K562 (cell line): Measurements from ENCODE around the gene C4BPB. TPM values are rescaled to one million over a fixed set of nuclear protein-coding genes. Genes with fewer than 3 reads are reported as not detected.

Source experiments
- ADNP ChIP-seq: fragments of 200-800 bp; sonication (Bioruptor generic); IDR thresholded peaks from 2 replicates; pipeline ENCODE4 v1.6.1; 2016; ENCODE audit warnings: missing genetic modification characterization, missing compliant biosample characterization
- BRCA1 ChIP-seq, 2 experiments: fragments of 450-650 bp in 1 of 2; sonication (generic) in 1 of 2; formaldehyde crosslinking in 1 of 2; IDR thresholded peaks; 2 replicates each; pipeline versions ENCODE4 v1.5.0 to v1.6.1; 2017 to 2020; ENCODE audit warnings: mild to moderate bottlenecking in 1 of 2, missing genetic modification reagents in 1 of 2
- CBFA2T3 ChIP-seq: fragments of 450-650 bp; IDR thresholded peaks from 2 replicates; pipeline ENCODE4 v1.6.1; 2017
- GABPB1 ChIP-seq: sonication (generic); formaldehyde crosslinking; IDR thresholded peaks from 2 replicates; pipeline ENCODE4 v1.8.0; 2022; ENCODE audit warnings: mild to moderate bottlenecking, missing genetic modification reagents
- GATA2 ChIP-seq: sonication (generic); formaldehyde crosslinking; IDR thresholded peaks from 2 replicates; pipeline ENCODE4 v1.4.0; 2020; ENCODE audit warnings: mild to moderate bottlenecking, missing genetic modification reagents
- MCM3 ChIP-seq: fragments of 450-650 bp; IDR thresholded peaks from 2 replicates; pipeline ENCODE4 v1.6.1; 2016
- MTA1 ChIP-seq: fragments of 450-650 bp; IDR thresholded peaks from 2 replicates; pipeline ENCODE4 v1.6.1; 2017; ENCODE audit warnings: borderline replicate concordance
- SAFB2 ChIP-seq: fragments of 200-400 bp; formaldehyde crosslinking; IDR thresholded peaks from 2 replicates; pipeline ENCODE4 v1.6.1; 2018; ENCODE audit warnings: borderline replicate concordance, low read length, low read depth, moderate library complexity; ENCODE audit not compliant: severe bottlenecking
- TEAD1 ChIP-seq, 2 experiments: fragments of 450-650 bp in 1 of 2; sonication (generic) in 1 of 2; formaldehyde crosslinking; IDR thresholded peaks; 2 replicates each; pipeline versions ENCODE4 v1.4.0 to v1.8.0; 2020 to 2022; ENCODE audit warnings: mild to moderate bottlenecking in 2 of 2, missing genetic modification reagents in 1 of 2
- THRAP3 ChIP-seq: fragments of 450-650 bp; IDR thresholded peaks from 2 replicates; pipeline ENCODE4 v1.6.1; 2016; ENCODE audit warnings: mild to moderate bottlenecking, inconsistent platforms, borderline replicate concordance
- WHSC1 ChIP-seq: IDR thresholded peaks from one replicate; pipeline ENCODE4 v1.6.1; 2012; ENCODE audit warnings: low read length, control low read depth, inconsistent platforms
- ZNF408 ChIP-seq: fragments of 250-450 bp; sonication (Bioruptor Pico); IDR thresholded peaks from 2 replicates; pipeline ENCODE4 v1.4.0; 2020; ENCODE audit warnings: low read depth, mild to moderate bottlenecking, moderate library complexity
- ZNF77 ChIP-seq: fragments of 250-450 bp; sonication (Bioruptor Pico); IDR thresholded peaks from 2 replicates; pipeline ENCODE4 v1.5.0; 2020
- polyA plus RNA-seq, 8 experiments: library from polyadenylated mRNA; depleted of rRNA in 4 of 8; stranded (reverse) in 5 of 8; unstranded in 3 of 8; fragments of >200 nt; fragmentation: Nextera tagmentation in 2 of 8; fragmentation: Illumina TruSeq in 1 of 8; extraction: Ambion mirVana in 2 of 8; extraction: Trizol in 1 of 8; gene quantifications; 2 replicates each; pipeline versions ENCODE4 v1.2.1 to v1.2.3, GENCODE V29; 2011 to 2014; ENCODE audit warnings: inconsistent platforms in 1 of 8, missing spikeins in 1 of 8
- total RNA-seq, 7 experiments: library from RNA; depleted of rRNA in 6 of 7; stranded (reverse); fragments of >200 nt in 6 of 7; fragmentation: Illumina TruSeq in 2 of 7; extraction: Trizol in 2 of 7; gene quantifications; 2 replicates each; pipeline versions ENCODE4 v1.2.1 to v1.2.3, GENCODE V29; 2011 to 2021; ENCODE audit warnings: low replicate concordance in 1 of 7
- TF ChIP-seq, protein P1 (sequence below): sonication (generic); formaldehyde crosslinking; IDR thresholded peaks from 2 replicates; pipeline ENCODE4 v1.8.1; 2023; ENCODE audit warnings: missing genetic modification reagents, mild to moderate bottlenecking, borderline replicate concordance
- TF ChIP-seq, protein P2 (sequence below): fragments of 450-650 bp; IDR thresholded peaks from 2 replicates; pipeline ENCODE4 v1.6.1; 2017; ENCODE audit warnings: antibody characterized with exemption, mild to moderate bottlenecking
- TF ChIP-seq, protein P3 (sequence below): fragments of 450-650 bp; formaldehyde crosslinking; conservative IDR thresholded peaks from 2 replicates; pipeline ENCODE4 v1.4.0; 2022; ENCODE audit warnings: mild to moderate bottlenecking, missing genetic modification characterization

Gene C4BPB
- total and polyA plus RNA-seq, 9 of the 15 experiments (the other 6 are each of a cell fraction or from before 2014, with no cell fraction given): not detected

DNA sequence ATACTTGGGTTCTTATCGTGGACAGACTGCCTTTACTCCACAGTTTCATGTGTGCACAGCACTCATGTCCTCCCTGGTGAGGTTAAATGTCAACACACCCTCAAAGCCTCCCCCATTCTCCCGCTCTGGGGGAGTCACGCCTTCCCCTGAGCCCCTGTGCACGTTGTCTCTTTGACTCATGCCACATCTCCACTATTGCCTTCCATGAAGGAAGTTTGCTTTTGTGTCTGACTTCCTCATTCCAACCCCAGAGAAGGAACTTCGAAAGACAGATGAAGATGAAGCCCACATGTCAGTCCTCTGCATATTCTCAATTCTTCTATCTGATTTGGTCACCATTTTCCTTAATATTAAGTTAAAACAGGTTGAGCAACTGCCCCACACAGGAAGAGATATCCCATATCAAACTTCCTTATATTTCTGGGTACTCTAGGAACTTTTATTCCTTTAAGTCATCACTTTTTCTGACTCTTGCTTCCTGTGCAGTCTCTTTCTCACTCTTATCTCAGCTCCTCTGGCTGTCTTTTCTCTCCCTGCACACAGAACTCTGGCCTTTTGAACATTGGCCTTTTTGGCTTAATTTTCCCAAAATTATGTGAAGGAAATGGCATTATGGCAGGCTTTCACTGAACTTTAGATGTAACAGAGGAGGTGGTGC, 56.9 kb downstream of the C4BPB start (continued):
- TF ChIP-seq, protein P1, sequence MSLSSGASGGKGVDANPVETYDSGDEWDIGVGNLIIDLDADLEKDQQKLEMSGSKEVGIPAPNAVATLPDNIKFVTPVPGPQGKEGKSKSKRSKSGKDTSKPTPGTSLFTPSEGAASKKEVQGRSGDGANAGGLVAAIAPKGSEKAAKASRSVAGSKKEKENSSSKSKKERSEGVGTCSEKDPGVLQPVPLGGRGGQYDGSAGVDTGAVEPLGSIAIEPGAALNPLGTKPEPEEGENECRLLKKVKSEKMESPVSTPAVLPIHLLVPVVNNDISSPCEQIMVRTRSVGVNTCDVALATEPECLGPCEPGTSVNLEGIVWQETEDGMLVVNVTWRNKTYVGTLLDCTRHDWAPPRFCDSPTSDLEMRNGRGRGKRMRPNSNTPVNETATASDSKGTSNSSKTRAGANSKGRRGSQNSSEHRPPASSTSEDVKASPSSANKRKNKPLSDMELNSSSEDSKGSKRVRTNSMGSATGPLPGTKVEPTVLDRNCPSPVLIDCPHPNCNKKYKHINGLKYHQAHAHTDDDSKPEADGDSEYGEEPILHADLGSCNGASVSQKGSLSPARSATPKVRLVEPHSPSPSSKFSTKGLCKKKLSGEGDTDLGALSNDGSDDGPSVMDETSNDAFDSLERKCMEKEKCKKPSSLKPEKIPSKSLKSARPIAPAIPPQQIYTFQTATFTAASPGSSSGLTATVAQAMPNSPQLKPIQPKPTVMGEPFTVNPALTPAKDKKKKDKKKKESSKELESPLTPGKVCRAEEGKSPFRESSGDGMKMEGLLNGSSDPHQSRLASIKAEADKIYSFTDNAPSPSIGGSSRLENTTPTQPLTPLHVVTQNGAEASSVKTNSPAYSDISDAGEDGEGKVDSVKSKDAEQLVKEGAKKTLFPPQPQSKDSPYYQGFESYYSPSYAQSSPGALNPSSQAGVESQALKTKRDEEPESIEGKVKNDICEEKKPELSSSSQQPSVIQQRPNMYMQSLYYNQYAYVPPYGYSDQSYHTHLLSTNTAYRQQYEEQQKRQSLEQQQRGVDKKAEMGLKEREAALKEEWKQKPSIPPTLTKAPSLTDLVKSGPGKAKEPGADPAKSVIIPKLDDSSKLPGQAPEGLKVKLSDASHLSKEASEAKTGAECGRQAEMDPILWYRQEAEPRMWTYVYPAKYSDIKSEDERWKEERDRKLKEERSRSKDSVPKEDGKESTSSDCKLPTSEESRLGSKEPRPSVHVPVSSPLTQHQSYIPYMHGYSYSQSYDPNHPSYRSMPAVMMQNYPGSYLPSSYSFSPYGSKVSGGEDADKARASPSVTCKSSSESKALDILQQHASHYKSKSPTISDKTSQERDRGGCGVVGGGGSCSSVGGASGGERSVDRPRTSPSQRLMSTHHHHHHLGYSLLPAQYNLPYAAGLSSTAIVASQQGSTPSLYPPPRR: no peak
- TF ChIP-seq GABPB1: no peak
- no peak for TF ChIP-seq ZNF408 (CRISPR knock-in tag)
- TF ChIP-seq BRCA1 (IDR thresholded peaks at IDR 0.05): no peak
- no peak for TF ChIP-seq BRCA1 (CRISPR knock-in tag; IDR thresholded peaks at IDR 0.05)
- no peak for TF ChIP-seq ADNP (tag)
- no peak for TF ChIP-seq MCM3
- TF ChIP-seq, protein P2, sequence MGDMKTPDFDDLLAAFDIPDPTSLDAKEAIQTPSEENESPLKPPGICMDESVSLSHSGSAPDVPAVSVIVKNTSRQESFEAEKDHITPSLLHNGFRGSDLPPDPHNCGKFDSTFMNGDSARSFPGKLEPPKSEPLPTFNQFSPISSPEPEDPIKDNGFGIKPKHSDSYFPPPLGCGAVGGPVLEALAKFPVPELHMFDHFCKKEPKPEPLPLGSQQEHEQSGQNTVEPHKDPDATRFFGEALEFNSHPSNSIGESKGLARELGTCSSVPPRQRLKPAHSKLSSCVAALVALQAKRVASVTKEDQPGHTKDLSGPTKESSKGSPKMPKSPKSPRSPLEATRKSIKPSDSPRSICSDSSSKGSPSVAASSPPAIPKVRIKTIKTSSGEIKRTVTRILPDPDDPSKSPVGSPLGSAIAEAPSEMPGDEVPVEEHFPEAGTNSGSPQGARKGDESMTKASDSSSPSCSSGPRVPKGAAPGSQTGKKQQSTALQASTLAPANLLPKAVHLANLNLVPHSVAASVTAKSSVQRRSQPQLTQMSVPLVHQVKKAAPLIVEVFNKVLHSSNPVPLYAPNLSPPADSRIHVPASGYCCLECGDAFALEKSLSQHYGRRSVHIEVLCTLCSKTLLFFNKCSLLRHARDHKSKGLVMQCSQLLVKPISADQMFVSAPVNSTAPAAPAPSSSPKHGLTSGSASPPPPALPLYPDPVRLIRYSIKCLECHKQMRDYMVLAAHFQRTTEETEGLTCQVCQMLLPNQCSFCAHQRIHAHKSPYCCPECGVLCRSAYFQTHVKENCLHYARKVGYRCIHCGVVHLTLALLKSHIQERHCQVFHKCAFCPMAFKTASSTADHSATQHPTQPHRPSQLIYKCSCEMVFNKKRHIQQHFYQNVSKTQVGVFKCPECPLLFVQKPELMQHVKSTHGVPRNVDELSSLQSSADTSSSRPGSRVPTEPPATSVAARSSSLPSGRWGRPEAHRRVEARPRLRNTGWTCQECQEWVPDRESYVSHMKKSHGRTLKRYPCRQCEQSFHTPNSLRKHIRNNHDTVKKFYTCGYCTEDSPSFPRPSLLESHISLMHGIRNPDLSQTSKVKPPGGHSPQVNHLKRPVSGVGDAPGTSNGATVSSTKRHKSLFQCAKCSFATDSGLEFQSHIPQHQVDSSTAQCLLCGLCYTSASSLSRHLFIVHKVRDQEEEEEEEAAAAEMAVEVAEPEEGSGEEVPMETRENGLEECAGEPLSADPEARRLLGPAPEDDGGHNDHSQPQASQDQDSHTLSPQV: peak; percentile 42; the same call in 1 of the 2 replicates
- TF ChIP-seq TEAD1 (CRISPR knock-in tag; IDR thresholded peaks at IDR 0.05): peak in 1 of 2 experiments; percentile 56; a peak in 1 of 4 replicates
- TF ChIP-seq, protein P3, sequence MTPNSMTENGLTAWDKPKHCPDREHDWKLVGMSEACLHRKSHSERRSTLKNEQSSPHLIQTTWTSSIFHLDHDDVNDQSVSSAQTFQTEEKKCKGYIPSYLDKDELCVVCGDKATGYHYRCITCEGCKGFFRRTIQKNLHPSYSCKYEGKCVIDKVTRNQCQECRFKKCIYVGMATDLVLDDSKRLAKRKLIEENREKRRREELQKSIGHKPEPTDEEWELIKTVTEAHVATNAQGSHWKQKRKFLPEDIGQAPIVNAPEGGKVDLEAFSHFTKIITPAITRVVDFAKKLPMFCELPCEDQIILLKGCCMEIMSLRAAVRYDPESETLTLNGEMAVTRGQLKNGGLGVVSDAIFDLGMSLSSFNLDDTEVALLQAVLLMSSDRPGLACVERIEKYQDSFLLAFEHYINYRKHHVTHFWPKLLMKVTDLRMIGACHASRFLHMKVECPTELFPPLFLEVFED (CRISPR knock-in tag): no peak
- TF ChIP-seq THRAP3: no peak
- TF ChIP-seq MTA1: no peak
- TF ChIP-seq GATA2: no peak
- no peak for TF ChIP-seq SAFB2
- TF ChIP-seq CBFA2T3: peak; percentile 22; the same call in 1 of the 2 replicates
- no peak for TF ChIP-seq WHSC1
- no peak for TF ChIP-seq ZNF77 (CRISPR knock-in tag)
